ENCODE measurements around the gene EVA1A.

Gene EVA1A

GRCh38 chr2:75561566-75562512 is 1.1 kb upstream of the EVA1A start:
- no peak for TF ChIP-seq TOX (CRISPR knock-in tag; IDR thresholded peaks at IDR 0.05; ENCODE audit: borderline replicate concordance)
- 0 out of 2 replicates have a peak, but pooled peaks have one; percentile 39 for TF ChIP-seq ZFP3 (CRISPR knock-in tag; IDR thresholded peaks at IDR 0.05)
- no peak for TF ChIP-seq BACH2 (CRISPR knock-in tag; IDR thresholded peaks at IDR 0.05; ENCODE audit: borderline replicate concordance)
- no peak for TF ChIP-seq ZC3H10 (CRISPR knock-in tag; IDR thresholded peaks at IDR 0.05)
- TF ChIP-seq ESRRG (CRISPR knock-in tag; IDR thresholded peaks at IDR 0.05): no peak
- TF ChIP-seq OSR1 (CRISPR knock-in tag; IDR thresholded peaks at IDR 0.05): no peak
- no peak for TF ChIP-seq ISL1 (CRISPR knock-in tag; IDR thresholded peaks at IDR 0.05)
- TF ChIP-seq CSDC2 (CRISPR knock-in tag; IDR thresholded peaks at IDR 0.05): no peak
- 0 out of 2 replicates have a peak, but pooled peaks have one; percentile 42 for TF ChIP-seq SNAI2 (CRISPR knock-in tag; IDR thresholded peaks at IDR 0.05)
- no peak for TF ChIP-seq PPARA (CRISPR knock-in tag; IDR thresholded peaks at IDR 0.05; ENCODE audit: borderline replicate concordance)
- TF ChIP-seq CREB5 (CRISPR knock-in tag; IDR thresholded peaks at IDR 0.05; ENCODE audit: low read depth): 0 out of 2 replicates have a peak, but pooled peaks have one; percentile 10
- no peak for TF ChIP-seq PATZ1 (CRISPR knock-in tag; IDR thresholded peaks at IDR 0.05; ENCODE audit: borderline replicate concordance)
- TF ChIP-seq ZNF8 (CRISPR knock-in tag; IDR thresholded peaks at IDR 0.05): no peak
- peak; percentile 0; the same call in 2 of the 3 replicates for ATAC-seq

- ATAC-seq: peak; percentile 38
These were observed 544 bp downstream of the EVA1A start for GRCh38 chr2:75560022-75560767.

GRCh38 chr2:75559680-75560021 is 1.1 kb downstream of the EVA1A start:
- peak; percentile 1; the same call in 2 of the 3 replicates for ATAC-seq
- TF ChIP-seq TSHZ2 (CRISPR knock-in tag; IDR thresholded peaks at IDR 0.05) (no peak), ZNF8 (CRISPR knock-in tag; IDR thresholded peaks at IDR 0.05) (no peak), ZNF565 (CRISPR knock-in tag; conservative IDR thresholded peaks at IDR 0.05; ENCODE audit: low read depth) (no peak), GLIS3 (CRISPR knock-in tag; IDR thresholded peaks at IDR 0.05) (no peak), BACH2 (CRISPR knock-in tag; IDR thresholded peaks at IDR 0.05; ENCODE audit: borderline replicate concordance) (no peak), RARB (CRISPR knock-in tag; IDR thresholded peaks at IDR 0.05) (no peak), ESRRG (CRISPR knock-in tag; IDR thresholded peaks at IDR 0.05) (no peak), PPARA (CRISPR knock-in tag; IDR thresholded peaks at IDR 0.05; ENCODE audit: borderline replicate concordance) (no peak), ZNF70 (CRISPR knock-in tag; IDR thresholded peaks at IDR 0.05) (no peak), ZFP30 (CRISPR knock-in tag; IDR thresholded peaks at IDR 0.05) (no peak), PATZ1 (CRISPR knock-in tag; IDR thresholded peaks at IDR 0.05; ENCODE audit: borderline replicate concordance) (no peak), ISL1 (CRISPR knock-in tag; IDR thresholded peaks at IDR 0.05) (no peak), OSR1 (CRISPR knock-in tag; IDR thresholded peaks at IDR 0.05) (no peak), TOX (CRISPR knock-in tag; IDR thresholded peaks at IDR 0.05; ENCODE audit: borderline replicate concordance) (no peak), ZC3H10 (CRISPR knock-in tag; IDR thresholded peaks at IDR 0.05) (no peak)

More at GRCh38 chr2:75560022-75560767, 544 bp downstream of the EVA1A start:
- TF ChIP-seq BACH2 (CRISPR knock-in tag; IDR thresholded peaks at IDR 0.05; ENCODE audit: borderline replicate concordance) (no peak), ZFP30 (CRISPR knock-in tag; IDR thresholded peaks at IDR 0.05) (no peak), ZNF8 (CRISPR knock-in tag; IDR thresholded peaks at IDR 0.05) (no peak), CSRNP3 (CRISPR knock-in tag; IDR thresholded peaks at IDR 0.05) (no peak)

Data from SK-N-SH treated with all-trans-retinoic acid at 6 μM for 48 hours (cell line).